Measurements from ENCODE around the gene TMEM192.

DNA sequence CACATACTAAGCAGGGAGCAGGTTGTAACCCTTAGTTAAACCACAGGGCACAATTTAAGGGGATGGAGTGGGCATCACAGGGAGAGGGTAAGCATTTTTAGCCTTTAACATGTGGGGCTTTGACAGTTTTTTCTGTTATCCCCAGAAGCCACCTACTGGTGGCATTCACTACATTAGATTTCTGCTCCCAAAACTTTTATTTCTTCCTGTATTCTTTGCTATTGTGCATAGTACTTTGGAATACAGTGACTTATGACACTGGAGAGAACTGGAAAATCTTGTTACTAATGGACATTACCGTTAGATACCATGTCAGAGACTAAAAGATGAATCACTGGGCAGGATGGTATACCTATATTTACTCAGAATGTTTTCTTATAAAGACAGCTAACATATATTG is 51.7 kb downstream of the TMEM192 start:
- TF ChIP-seq, protein P1, sequence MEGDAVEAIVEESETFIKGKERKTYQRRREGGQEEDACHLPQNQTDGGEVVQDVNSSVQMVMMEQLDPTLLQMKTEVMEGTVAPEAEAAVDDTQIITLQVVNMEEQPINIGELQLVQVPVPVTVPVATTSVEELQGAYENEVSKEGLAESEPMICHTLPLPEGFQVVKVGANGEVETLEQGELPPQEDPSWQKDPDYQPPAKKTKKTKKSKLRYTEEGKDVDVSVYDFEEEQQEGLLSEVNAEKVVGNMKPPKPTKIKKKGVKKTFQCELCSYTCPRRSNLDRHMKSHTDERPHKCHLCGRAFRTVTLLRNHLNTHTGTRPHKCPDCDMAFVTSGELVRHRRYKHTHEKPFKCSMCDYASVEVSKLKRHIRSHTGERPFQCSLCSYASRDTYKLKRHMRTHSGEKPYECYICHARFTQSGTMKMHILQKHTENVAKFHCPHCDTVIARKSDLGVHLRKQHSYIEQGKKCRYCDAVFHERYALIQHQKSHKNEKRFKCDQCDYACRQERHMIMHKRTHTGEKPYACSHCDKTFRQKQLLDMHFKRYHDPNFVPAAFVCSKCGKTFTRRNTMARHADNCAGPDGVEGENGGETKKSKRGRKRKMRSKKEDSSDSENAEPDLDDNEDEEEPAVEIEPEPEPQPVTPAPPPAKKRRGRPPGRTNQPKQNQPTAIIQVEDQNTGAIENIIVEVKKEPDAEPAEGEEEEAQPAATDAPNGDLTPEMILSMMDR (conservative IDR thresholded peaks at IDR 0.05), result peak; percentile 42
- no peak for TF ChIP-seq EZH2 (IDR thresholded peaks at IDR 0.05; ENCODE audit: low read depth)
